ENCODE measurements around the gene ESR1.

ESR1 gene

DNA sequence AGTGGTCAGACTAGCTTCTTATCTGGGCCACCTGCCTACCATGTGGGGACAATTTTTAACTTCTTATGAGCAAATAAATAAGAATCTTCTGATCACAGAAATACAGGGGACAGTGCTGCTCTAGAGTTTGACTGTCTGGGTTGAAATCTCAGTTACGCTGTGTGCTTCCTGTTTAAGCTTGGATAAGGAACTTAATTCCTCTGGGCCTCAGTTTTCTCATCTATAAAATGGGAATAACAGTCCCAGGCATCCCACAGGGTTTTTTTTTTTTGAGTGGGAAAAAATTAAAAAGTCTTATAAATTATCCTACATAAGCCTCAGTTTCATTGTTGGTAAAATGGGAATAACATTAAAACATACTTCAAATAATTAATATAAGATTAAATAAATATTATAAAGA lies 340.9 kb downstream of the ESR1 start:
- Histone ChIP-seq H3K79me2 (ENCODE audit: control insufficient read depth, low read length) (no peaks in the 10 kb centered on the region), H3K36me3 (ENCODE audit: control insufficient read depth, low read length) (peaks cover 86% of the 10 kb centered on the region), H3K27ac (ENCODE audit: low read depth, low read length) (no peak overlapping the region), H4K20me1 (ENCODE audit: control insufficient read depth, insufficient read depth, low read depth, low read length) (no peaks in the 10 kb centered on the region), H3K4me2 (ENCODE audit: low read length) (no peak overlapping the region), H3K27me3 (ENCODE audit: control insufficient read depth, low read length) (no peaks in the 10 kb centered on the region), H3K9me2 (replicated peaks; ENCODE audit: control insufficient read depth, low read length) (no peaks in the 10 kb centered on the region), H3F3A (ENCODE audit: control insufficient read depth, insufficient read depth) (no peaks in the 10 kb centered on the region), H3K9me3 (ENCODE audit: control insufficient read depth, insufficient read depth, low read length) (no peaks in the 10 kb centered on the region), H3K4me1 (ENCODE audit: control insufficient read depth, low read length) (no peaks in the 10 kb centered on the region), H3K4me3 (ENCODE audit: low read length) (no peak overlapping the region)
- TF ChIP-seq EZH2phosphoT487 (IDR thresholded peaks at IDR 0.05; ENCODE audit: borderline replicate concordance, low read length) (no peak), CTCF (IDR thresholded peaks at IDR 0.05; ENCODE audit: low read depth, low read length, poor library complexity, severe bottlenecking) (no peak)

GRCh38 chr6:152150196-152150595 lies 342.7 kb downstream of the ESR1 start:
- no peaks in the 10 kb centered on the region for H3K27me3 ChIP-seq (ENCODE audit: control insufficient read depth, low read length)
- no peaks in the 10 kb centered on the region for H3K9me2 ChIP-seq (replicated peaks; ENCODE audit: control insufficient read depth, low read length)
- H3K4me3 ChIP-seq (ENCODE audit: low read length): no peak overlapping the region
- H3K4me2 ChIP-seq (ENCODE audit: low read length): no peak overlapping the region
- H4K20me1 ChIP-seq (ENCODE audit: control insufficient read depth, insufficient read depth, low read depth, low read length): no peaks in the 10 kb centered on the region
- no peak overlapping the region for H3K27ac ChIP-seq (ENCODE audit: low read depth, low read length)
- peaks cover 90% of the 10 kb centered on the region for H3K36me3 ChIP-seq (ENCODE audit: control insufficient read depth, low read length)
- no peaks in the 10 kb centered on the region for H3K9me3 ChIP-seq (ENCODE audit: control insufficient read depth, insufficient read depth, low read length)
- H3K4me1 ChIP-seq (ENCODE audit: control insufficient read depth, low read length): no peaks in the 10 kb centered on the region
- no peaks in the 10 kb centered on the region for H3F3A ChIP-seq (ENCODE audit: control insufficient read depth, insufficient read depth)
- no peaks in the 10 kb centered on the region for H3K79me2 ChIP-seq (ENCODE audit: control insufficient read depth, low read length)
- no peak for TF ChIP-seq EZH2phosphoT487 (IDR thresholded peaks at IDR 0.05; ENCODE audit: borderline replicate concordance, low read length)
- TF ChIP-seq CTCF (IDR thresholded peaks at IDR 0.05; ENCODE audit: low read depth, low read length, poor library complexity, severe bottlenecking): no peak

DNA sequence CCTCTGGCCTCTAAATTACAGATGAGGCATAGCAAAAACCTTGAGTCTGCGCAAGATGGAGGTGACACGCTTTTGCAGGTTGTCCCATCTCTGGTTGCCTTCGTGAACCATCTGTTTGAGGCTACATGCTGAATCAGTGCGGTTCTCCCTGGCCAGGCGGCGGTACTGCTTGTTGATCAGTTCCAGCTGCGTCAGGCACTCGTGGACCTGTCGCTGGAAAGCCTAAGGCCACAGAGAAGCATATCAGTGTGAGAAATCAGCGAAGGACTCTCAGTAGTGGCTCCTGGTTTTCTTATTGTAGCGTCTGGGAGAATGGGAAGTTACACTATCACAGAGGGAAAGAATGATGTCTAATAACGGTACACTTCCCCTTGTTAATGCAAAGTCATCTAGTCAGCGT lies 344.4 kb downstream of the ESR1 start:
- H3K27me3 ChIP-seq (ENCODE audit: control insufficient read depth, low read length): no peaks in the 10 kb centered on the region
- H3K36me3 ChIP-seq (ENCODE audit: control insufficient read depth, low read length): peaks cover 94% of the 10 kb centered on the region
- no peak overlapping the region for H3K4me3 ChIP-seq (ENCODE audit: low read length)
- H3K79me2 ChIP-seq (ENCODE audit: control insufficient read depth, low read length): no peaks in the 10 kb centered on the region
- TF ChIP-seq EZH2phosphoT487 (IDR thresholded peaks at IDR 0.05; ENCODE audit: borderline replicate concordance, low read length) (no peak), CTCF (IDR thresholded peaks at IDR 0.05; ENCODE audit: low read depth, low read length, poor library complexity, severe bottlenecking) (no peak)
- H3K27ac ChIP-seq (ENCODE audit: low read depth, low read length): no peak overlapping the region
- H4K20me1 ChIP-seq (ENCODE audit: control insufficient read depth, insufficient read depth, low read depth, low read length): no peaks in the 10 kb centered on the region
- no peaks in the 10 kb centered on the region for H3F3A ChIP-seq (ENCODE audit: control insufficient read depth, insufficient read depth)
- no peaks in the 10 kb centered on the region for H3K9me3 ChIP-seq (ENCODE audit: control insufficient read depth, insufficient read depth, low read length)
- no peaks in the 10 kb centered on the region for H3K4me1 ChIP-seq (ENCODE audit: control insufficient read depth, low read length)
- no peak overlapping the region for H3K4me2 ChIP-seq (ENCODE audit: low read length)
- H3K9me2 ChIP-seq (replicated peaks; ENCODE audit: control insufficient read depth, low read length): no peaks in the 10 kb centered on the region

Measured in DOHH2 (cell line).